CD4-positive, alpha-beta T cell treated with Interleukin-1 beta for 1 hour (primary cell): ENCODE results near the gene HOXD8.

Experiments
- DNase-seq, 2 donors: peaks; one replicate each; pipeline ENCODE4 v3.0.0-alpha.2; 2020 to 2022

The HOXD8 gene

GRCh38 chr2:176174824-176175708, 45.6 kb downstream of the HOXD8 start:
- DNase-seq = no peak

- DNase-seq = no peak
Observed at GRCh38 chr2:176175709-176176607, 46.5 kb downstream of the HOXD8 start.

GRCh38 chr2:176177580-176178037, 48.1 kb downstream of the HOXD8 start:
- no peak for DNase-seq

GRCh38 chr2:176178038-176178756, 48.7 kb downstream of the HOXD8 start:
- no peak for DNase-seq

- no peak for DNase-seq
Observed at GRCh38 chr2:176178757-176179295, 49.3 kb downstream of the HOXD8 start.

GRCh38 chr2:176181551-176181950, 52.0 kb downstream of the HOXD8 start:
- DNase-seq = no peak
